Activated naive CD4-positive, alpha-beta T cell treated with anti-CD3 and anti-CD28 coated beads, Interleukin-2, amount 50 U/mL, for 16 hours (primary cell): ENCODE data around the gene PALM.

Experiments used
- DNase-seq: peaks from one replicate; pipeline ENCODE4 v3.0.0-alpha.2; 2020

Gene PALM

DNA sequence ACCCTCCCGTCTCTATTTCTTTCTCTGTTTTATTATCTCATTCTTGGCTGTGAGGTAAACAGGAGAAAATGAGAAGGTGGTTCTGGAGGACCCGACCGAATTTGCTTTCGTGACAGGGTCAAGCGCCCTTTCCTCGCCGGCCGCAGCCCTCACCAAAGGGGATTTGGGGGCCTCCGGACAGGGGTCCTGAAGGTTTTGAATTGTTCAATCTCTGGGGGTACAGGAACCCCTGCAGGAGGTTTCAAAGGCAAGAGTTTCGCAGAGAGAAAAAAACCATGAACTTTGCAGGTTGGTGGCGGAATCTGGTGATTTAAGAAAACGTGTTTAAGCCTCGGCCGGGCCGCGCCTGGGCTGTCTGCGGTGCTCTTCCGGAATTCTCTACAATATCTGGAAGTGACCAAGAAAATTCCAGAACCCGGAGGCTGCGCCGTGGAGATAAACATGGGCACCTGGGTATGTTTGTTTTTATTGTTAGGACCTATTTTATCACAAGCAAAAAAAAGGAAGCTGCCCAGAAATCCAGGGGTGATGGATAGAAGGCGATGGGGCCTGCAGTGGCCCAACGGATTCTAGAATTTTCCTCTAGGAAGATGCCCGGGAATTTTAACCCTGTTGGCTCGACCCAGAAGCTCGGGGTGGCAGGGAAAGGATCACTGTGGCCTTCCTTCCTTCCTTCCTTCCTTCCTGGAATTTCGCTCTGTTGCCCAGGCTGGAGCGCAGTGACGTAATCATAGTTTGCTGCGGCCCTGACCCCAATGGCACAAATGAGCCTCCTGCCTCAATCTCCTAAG is 74.3 kb downstream of the PALM start:
- no peak for DNase-seq

- no peak for DNase-seq
Measured at GRCh38 chr19:784541-784940, 75.8 kb downstream of the PALM start.

GRCh38 chr19:787536-787935 is 78.8 kb downstream of the PALM start:
- DNase-seq: no peak

DNA sequence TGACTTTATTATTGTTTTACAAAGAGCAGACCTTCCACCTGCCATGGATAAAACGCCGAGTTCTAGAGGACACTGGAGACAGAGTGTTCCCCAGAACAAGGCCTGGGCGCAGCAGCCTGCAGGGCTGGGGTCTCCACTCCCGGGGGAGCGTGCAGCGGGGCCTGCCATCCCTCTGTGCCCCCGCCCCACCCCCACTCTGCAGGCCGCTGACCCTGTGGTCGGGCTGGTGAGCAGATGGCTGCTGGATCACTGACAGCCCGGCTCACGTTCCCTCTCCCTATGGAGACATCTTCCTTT is 79.9 kb downstream of the PALM start:
- no peak for DNase-seq

- no peak for DNase-seq
Measured at GRCh38 chr19:788983-789700, 80.4 kb downstream of the PALM start.

DNA sequence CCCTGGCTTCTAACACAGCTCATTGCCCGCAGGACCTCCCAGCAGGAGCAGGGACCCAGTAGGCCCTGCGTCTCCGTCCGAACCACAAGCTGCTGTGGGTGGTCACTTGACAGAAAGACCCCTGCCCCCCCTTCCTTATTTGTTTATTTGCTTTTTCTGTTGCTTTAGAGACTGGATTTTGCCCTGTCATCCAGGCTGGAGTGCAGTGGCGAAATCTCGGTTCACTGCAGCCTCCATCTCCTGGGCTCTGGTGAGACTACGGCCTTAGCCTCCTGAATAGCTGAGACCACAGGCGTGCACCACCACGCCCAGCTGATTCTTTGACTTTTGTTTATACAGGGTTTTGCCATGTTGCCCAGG is 80.9 kb downstream of the PALM start:
- no peak for DNase-seq

DNA sequence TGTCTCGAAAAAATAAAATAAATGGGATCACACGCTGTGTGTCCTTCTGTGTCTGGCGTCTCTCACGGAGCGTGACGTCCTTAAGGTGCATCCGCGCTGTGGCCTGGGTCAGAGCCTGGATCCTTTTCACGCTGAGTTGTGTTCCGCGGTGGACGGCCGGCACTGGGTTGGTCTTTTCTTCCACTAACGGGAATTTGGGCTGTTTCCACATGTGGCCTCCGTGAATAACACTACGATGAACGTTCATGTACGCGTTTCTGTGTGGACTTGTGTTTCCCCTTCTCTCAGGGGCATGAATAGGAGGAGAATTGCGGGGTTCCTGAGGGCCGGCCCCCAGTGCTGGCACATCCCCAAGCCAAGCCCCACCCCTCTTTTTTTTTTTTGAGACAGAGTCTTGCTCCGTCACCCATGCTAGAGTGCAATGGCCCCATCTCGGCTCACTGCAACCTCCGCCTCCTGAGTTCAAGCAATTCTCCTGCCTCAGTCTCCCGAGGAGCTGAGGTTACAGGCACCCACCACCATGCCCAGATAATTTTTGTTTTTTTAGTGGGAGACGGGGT is 82.4 kb downstream of the PALM start:
- DNase-seq: no peak

GRCh38 chr19:791567-792305 is 83.0 kb downstream of the PALM start:
- no peak for DNase-seq

DNA sequence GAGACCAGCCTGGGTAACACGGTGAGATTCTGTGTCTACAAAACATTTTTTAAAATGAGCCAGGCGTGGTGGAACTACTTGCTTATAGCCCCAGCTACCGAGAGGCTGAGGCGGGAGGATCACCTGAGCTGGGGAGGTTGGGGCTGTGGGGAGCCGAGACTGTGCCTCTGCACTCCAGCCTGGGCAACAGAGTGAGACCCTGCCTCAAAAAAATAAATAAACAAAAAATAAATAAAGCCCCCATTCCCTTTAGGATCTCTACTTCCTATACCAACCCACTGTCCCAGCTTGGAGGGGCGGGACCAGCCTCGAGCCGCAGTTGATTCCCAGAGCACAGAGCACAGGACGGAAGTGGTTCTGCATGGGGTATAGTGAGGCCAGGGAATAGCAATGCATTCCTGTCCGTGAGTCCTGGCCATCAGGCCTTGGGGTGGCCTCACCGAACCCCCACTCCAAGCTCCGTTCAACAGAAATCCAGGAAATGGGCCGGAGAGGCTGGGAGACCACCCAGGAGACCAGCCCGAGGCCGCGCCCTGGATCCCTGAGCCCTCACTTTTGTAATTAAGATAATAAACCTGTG is 83.7 kb downstream of the PALM start:
- no peak for DNase-seq

DNA sequence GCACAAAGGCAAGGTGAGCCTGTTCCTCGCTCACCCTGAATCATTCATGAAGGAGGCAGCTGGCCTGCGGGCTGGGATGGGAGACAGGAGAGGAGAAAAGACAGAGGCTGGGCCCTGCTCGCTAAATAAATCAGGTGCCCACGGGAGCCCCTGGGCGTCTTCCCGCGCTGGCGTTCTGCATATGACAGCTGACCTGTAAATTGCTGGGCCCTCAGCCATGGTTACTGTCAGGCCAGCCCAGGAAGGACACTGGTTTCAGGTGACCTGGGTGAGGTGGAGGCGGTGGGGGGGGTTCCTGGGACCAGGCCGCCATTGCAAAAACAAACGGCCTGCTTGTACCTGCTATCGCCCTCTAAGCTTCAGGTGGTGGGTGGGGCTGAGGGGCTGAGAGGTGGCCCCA is 85.1 kb downstream of the PALM start:
- DNase-seq: no peak

DNA sequence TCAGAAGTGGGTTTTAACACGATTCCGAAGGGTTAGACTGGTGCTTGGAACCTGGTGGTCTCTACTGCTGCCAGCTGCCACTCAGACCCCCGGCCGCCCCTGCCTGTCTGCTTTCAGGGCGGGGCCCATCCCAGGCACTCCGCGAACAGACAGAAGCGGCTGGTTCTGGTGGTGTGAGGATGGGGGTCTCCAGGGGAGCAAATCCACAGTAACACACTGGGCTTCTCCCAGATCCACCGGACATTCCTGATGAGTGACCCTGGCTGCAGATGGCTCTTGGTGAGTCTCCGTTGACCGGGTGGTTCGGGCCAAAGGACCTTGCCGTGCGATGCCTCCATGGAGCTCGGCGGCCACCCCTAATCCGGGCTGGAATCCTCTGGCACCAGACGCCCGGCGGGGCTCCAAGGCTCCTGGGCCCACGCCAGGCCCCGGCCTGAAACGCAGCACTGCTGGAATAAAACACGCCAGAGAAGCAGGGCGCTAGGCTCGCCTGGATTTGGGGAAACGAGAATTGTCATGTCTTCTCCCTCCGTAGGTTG is 86.4 kb downstream of the PALM start:
- DNase-seq: no peak

GRCh38 chr19:795691-796581 is 87.2 kb downstream of the PALM start:
- no peak for DNase-seq

- DNase-seq: peak; percentile 99
Measured at GRCh38 chr19:796692-797527, 88.2 kb downstream of the PALM start, which contains the start of gene PTBP1. PTBP1 (plus strand) TSS chr19:797452; CDS start chr19:797498, 46 bp downstream.
